ENCODE results near the gene OSBPL7. TPM values are rescaled to one million over a fixed set of nuclear protein-coding genes. Genes with fewer than 3 reads are reported as not detected.

OSBPL7 gene
- total and polyA plus RNA-seq, 2 donors (not counting 1 experiment from before 2014, with no cell fraction given), result 51.0 to 61.3 TPM

DNA sequence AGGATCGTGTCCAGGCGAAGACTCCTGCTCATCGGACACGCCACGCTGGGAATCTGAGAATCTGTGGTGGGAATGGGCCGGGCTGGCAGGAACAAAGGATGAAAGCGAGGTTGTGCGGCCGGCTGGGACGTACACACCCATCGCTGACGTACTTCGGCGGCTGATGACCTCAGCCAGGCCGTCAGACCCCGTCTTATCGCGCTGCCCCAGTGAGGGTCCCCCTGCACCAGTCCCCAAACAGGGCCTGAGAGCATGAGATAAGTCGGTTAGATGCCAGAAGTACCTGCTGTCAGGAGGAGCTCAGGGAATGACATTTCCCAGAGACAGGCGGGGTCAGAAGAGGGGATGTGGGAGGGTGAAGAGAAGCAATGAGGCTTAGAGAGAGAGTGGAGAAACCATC is 45.3 kb upstream of the OSBPL7 start:
- no peaks in the 10 kb centered on the region for H3K9me3 Mint-ChIP-seq (ENCODE audit: insufficient read depth)
- 89% methylated on average over 20 of the region's 20 CpGs for WGBS (ENCODE audit: insufficient coverage)
- Histone ChIP-seq H3K9ac (ENCODE audit: low read length) (no peak overlapping the region), H3K27me3 (replicated peaks in 1 of 4; ENCODE audit: control extremely low read depth in 1 of 4, control insufficient read depth in 3 of 4, insufficient read depth in 4 of 4, low read length in 3 of 4) (peaks cover 0 to 26% (median 11%) of the 10 kb centered on the region in 4 experiments), H3K36me3 (replicated peaks in 1 of 2; ENCODE audit: control extremely low read depth in 1 of 2, control insufficient read depth in 1 of 2, extremely low read depth in 1 of 2, insufficient read depth in 2 of 2, low read length in 1 of 2) (no peaks in the 10 kb centered on the region), H3K4me3 (ENCODE audit: control extremely low read depth in 1 of 5, extremely low read depth in 1 of 5, insufficient read depth in 1 of 5, low read depth in 2 of 5, low read length in 4 of 5) (no peak overlapping the region), H3K4me1 (ENCODE audit: control insufficient read depth in 2 of 2, insufficient read depth in 2 of 2, low read length in 2 of 2) (peaks cover 1% of the 10 kb centered on the region in 2 donors), H4K20me1 (ENCODE audit: control insufficient read depth, insufficient read depth, low read length, poor library complexity, severe bottlenecking) (no peaks in the 10 kb centered on the region), H3K27ac (ENCODE audit: low read length in 2 of 2) (no peak overlapping the region), H3K9me3 (ENCODE audit: control extremely low read depth in 1 of 3, control insufficient read depth in 2 of 3, insufficient read depth in 1 of 3, low read length in 2 of 3) (peaks cover 0 to 2% (median 0%) of the 10 kb centered on the region in 3 donors), H3K4me2 (replicated peaks; ENCODE audit: low read depth, low read length, poor library complexity, severe bottlenecking) (no peak overlapping the region), H3K79me2 (ENCODE audit: control insufficient read depth, insufficient read depth, low read length) (no peaks in the 10 kb centered on the region), H2AFZ (ENCODE audit: insufficient read depth, low read depth, low read length, poor library complexity, severe bottlenecking) (no peak overlapping the region)
- peaks cover 53% of the 10 kb centered on the region for H3K27me3 Mint-ChIP-seq
- peaks cover 2% of the 10 kb centered on the region for H3K4me1 Mint-ChIP-seq
- intact Hi-C loops (cut with micrococcal nuclease), result no loop called here
- no peak overlapping the region for H3K27ac Mint-ChIP-seq
- no peak overlapping the region for H3K4me3 Mint-ChIP-seq
- ChIA-PET CTCF (no interaction called here), POLR2A (no interaction called here)
- no peak for TF ChIP-seq EZH2 (IDR thresholded peaks at IDR 0.05; ENCODE audit: borderline replicate concordance, insufficient read depth, low read depth, low read length, poor library complexity, severe bottlenecking)
- TF ChIP-seq, protein P1, sequence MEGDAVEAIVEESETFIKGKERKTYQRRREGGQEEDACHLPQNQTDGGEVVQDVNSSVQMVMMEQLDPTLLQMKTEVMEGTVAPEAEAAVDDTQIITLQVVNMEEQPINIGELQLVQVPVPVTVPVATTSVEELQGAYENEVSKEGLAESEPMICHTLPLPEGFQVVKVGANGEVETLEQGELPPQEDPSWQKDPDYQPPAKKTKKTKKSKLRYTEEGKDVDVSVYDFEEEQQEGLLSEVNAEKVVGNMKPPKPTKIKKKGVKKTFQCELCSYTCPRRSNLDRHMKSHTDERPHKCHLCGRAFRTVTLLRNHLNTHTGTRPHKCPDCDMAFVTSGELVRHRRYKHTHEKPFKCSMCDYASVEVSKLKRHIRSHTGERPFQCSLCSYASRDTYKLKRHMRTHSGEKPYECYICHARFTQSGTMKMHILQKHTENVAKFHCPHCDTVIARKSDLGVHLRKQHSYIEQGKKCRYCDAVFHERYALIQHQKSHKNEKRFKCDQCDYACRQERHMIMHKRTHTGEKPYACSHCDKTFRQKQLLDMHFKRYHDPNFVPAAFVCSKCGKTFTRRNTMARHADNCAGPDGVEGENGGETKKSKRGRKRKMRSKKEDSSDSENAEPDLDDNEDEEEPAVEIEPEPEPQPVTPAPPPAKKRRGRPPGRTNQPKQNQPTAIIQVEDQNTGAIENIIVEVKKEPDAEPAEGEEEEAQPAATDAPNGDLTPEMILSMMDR (IDR thresholded peaks at IDR 0.05), result no peak
- no peak for ATAC-seq (ENCODE audit: low read depth)
- no peak for DNase-seq

DNA sequence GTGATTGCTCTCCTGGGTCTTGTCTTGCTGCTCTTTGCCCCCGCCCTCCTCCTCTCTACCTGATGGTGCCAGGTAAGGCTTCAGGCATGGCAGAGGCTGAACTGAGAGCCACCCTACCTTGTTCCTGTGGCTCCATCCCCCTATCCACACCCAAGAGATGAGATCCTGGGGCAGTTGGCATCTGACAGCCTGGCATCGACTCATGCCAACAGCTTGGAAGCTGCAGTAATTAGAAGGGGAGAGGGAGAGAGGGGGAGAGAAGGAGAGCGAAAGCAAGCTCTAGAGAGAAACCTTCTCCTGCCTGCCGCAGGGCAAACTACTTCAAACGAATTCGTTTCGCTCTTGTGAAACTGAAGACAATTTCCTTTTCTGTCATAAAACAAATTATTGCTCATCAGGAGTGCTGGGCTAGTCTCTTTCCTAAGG is 43.2 kb upstream of the OSBPL7 start:
- Histone ChIP-seq H3K4me2 (replicated peaks; ENCODE audit: low read depth, low read length, poor library complexity, severe bottlenecking) (no peak overlapping the region), H3K27ac (ENCODE audit: low read length in 2 of 2) (no peak overlapping the region), H3K4me3 (ENCODE audit: control extremely low read depth in 1 of 5, extremely low read depth in 1 of 5, insufficient read depth in 1 of 5, low read depth in 2 of 5, low read length in 4 of 5) (no peak overlapping the region), H2AFZ (ENCODE audit: insufficient read depth, low read depth, low read length, poor library complexity, severe bottlenecking) (no peak overlapping the region), H4K20me1 (ENCODE audit: control insufficient read depth, insufficient read depth, low read length, poor library complexity, severe bottlenecking) (no peaks in the 10 kb centered on the region), H3K9me3 (ENCODE audit: control extremely low read depth in 1 of 3, control insufficient read depth in 2 of 3, insufficient read depth in 1 of 3, low read length in 2 of 3) (peaks cover 0 to 2% (median 0%) of the 10 kb centered on the region in 3 donors), H3K27me3 (replicated peaks in 1 of 4; ENCODE audit: control extremely low read depth in 1 of 4, control insufficient read depth in 3 of 4, insufficient read depth in 4 of 4, low read length in 3 of 4) (peaks cover 0 to 15% (median 5%) of the 10 kb centered on the region in 4 experiments), H3K36me3 (replicated peaks in 1 of 2; ENCODE audit: control extremely low read depth in 1 of 2, control insufficient read depth in 1 of 2, extremely low read depth in 1 of 2, insufficient read depth in 2 of 2, low read length in 1 of 2) (no peaks in the 10 kb centered on the region), H3K79me2 (ENCODE audit: control insufficient read depth, insufficient read depth, low read length) (no peaks in the 10 kb centered on the region), H3K4me1 (ENCODE audit: control insufficient read depth in 2 of 2, insufficient read depth in 2 of 2, low read length in 2 of 2) (no peaks in the 10 kb centered on the region), H3K9ac (ENCODE audit: low read length) (no peak overlapping the region)
- no peaks in the 10 kb centered on the region for H3K4me1 Mint-ChIP-seq
- H3K4me3 Mint-ChIP-seq, result no peak overlapping the region
- no peak overlapping the region for H3K27ac Mint-ChIP-seq
- intact Hi-C loops (cut with micrococcal nuclease), result no loop called here
- CTCF ChIA-PET, result no interaction called here
- 28% methylated on average over 5 of the region's 7 CpGs for WGBS (ENCODE audit: insufficient coverage)
- no peak for ATAC-seq (ENCODE audit: low read depth)
- H3K27me3 Mint-ChIP-seq, result peaks cover 43% of the 10 kb centered on the region
- no peak for DNase-seq
- POLR2A ChIA-PET, result no interaction called here
- no peak for TF ChIP-seq EZH2 (IDR thresholded peaks at IDR 0.05; ENCODE audit: borderline replicate concordance, insufficient read depth, low read depth, low read length, poor library complexity, severe bottlenecking)
- TF ChIP-seq, protein P1 (IDR thresholded peaks at IDR 0.05), result no peak
- H3K9me3 Mint-ChIP-seq (ENCODE audit: insufficient read depth), result no peaks in the 10 kb centered on the region
